ENCODE measurements around the gene TBX20. TPM values are rescaled to one million over a fixed set of nuclear protein-coding genes. Genes with fewer than 3 reads are reported as not detected.

The TBX20 gene
- total RNA-seq, 4 donors from 2014 or later, result not detected

- no peak for DNase-seq (ENCODE audit: low spot score)
- no peak for ATAC-seq (ENCODE audit: low FRiP score)
- TF ChIP-seq CTCF (IDR thresholded peaks at IDR 0.05), result no peak
These were observed 6.3 kb upstream of the TBX20 start for GRCh38 chr7:35260246-35260645.

- ATAC-seq (ENCODE audit: low FRiP score) (no peak), DNase-seq (ENCODE audit: low spot score) (no peak)
- no peak for TF ChIP-seq CTCF (IDR thresholded peaks at IDR 0.05)
These were observed 5.6 kb upstream of the TBX20 start for GRCh38 chr7:35259523-35259908.

- no peak for ATAC-seq (ENCODE audit: low FRiP score)
- no peak for TF ChIP-seq CTCF (IDR thresholded peaks at IDR 0.05)
- DNase-seq (ENCODE audit: low spot score), result no peak
These were observed 5.1 kb upstream of the TBX20 start for GRCh38 chr7:35258868-35259522.

GRCh38 chr7:35258125-35258867 lies 4.4 kb upstream of the TBX20 start:
- ATAC-seq (ENCODE audit: low FRiP score) (no peak), DNase-seq (ENCODE audit: low spot score) (no peak)
- no peak for TF ChIP-seq CTCF (IDR thresholded peaks at IDR 0.05)

GRCh38 chr7:35257251-35258124 lies 3.6 kb upstream of the TBX20 start:
- DNase-seq (ENCODE audit: low spot score) (no peak), ATAC-seq (ENCODE audit: low FRiP score) (no peak)
- no peak for TF ChIP-seq CTCF (IDR thresholded peaks at IDR 0.05)

GRCh38 chr7:35256256-35257175 lies 2.6 kb upstream of the TBX20 start:
- no peak for ATAC-seq (ENCODE audit: low FRiP score)
- TF ChIP-seq CTCF (IDR thresholded peaks at IDR 0.05), result no peak
- no peak for DNase-seq (ENCODE audit: low spot score)

Measured in omental fat pad (tissue), 4 donors.